SJCRH30 (cell line): Measurements from ENCODE around the gene CADM2. TPM values are rescaled to one million over a fixed set of nuclear protein-coding genes. Genes with fewer than 3 reads are reported as not detected.
A peak's percentile ranks its signal among the peaks of the same experiment; 100 is the strongest.

Source experiments
- DNase-seq, 2 experiments: peaks; one replicate each; pipeline ENCODE4 v3.0.0-alpha.2; 2015 to 2020
- H3K27ac ChIP-seq: fragments of 250-450 bp; sonication (Bioruptor Pico); 2 replicates; pipeline ENCODE4 v1.5.1; 2020; ENCODE audit warnings: mild to moderate bottlenecking, moderate library complexity
- H3K27me3 ChIP-seq: fragments of 250-450 bp; sonication (Bioruptor Pico); 2 replicates; pipeline ENCODE4 v1.5.1; 2020; ENCODE audit warnings: mild to moderate bottlenecking, moderate library complexity
- H3K36me3 ChIP-seq: fragments of 250-450 bp; sonication (Bioruptor Pico); 2 replicates; pipeline ENCODE4 v1.5.1; 2020; ENCODE audit warnings: mild to moderate bottlenecking, moderate library complexity
- H3K4me1 ChIP-seq: fragments of 250-450 bp; sonication (Bioruptor Pico); 2 replicates; pipeline ENCODE4 v1.5.1; 2020; ENCODE audit warnings: mild to moderate bottlenecking, moderate library complexity
- H3K4me3 ChIP-seq: fragments of 250-450 bp; sonication (Bioruptor Pico); 2 replicates; pipeline ENCODE4 v1.5.1; 2020; ENCODE audit warnings: mild to moderate bottlenecking, moderate library complexity
- H3K9me3 ChIP-seq: fragments of 250-450 bp; sonication (Bioruptor Pico); replicated peaks from 2 replicates; pipeline ENCODE4 v1.5.1; 2020; ENCODE audit warnings: mild to moderate bottlenecking, moderate library complexity
- total RNA-seq: library from RNA; depleted of rRNA; stranded (reverse); fragments of >200 nt; shearing (Covaris generic); gene quantifications from 2 replicates; pipeline ENCODE4 v1.2.3, GENCODE V29; 2014

Gene CADM2
- total RNA-seq, 1 experiment from 2014 or later: 20.8 TPM

GRCh38 chr3:85710490-85710889 lies 751.7 kb downstream of the CADM2 start:
- DNase-seq: no peak
- H3K36me3 ChIP-seq: no peaks in the 10 kb centered on the region
- H3K27me3 ChIP-seq: no peaks in the 10 kb centered on the region
- H3K9me3 ChIP-seq: no peaks in the 10 kb centered on the region
- H3K4me3 ChIP-seq: no peak overlapping the region
- H3K27ac ChIP-seq: no peak overlapping the region
- no peaks in the 10 kb centered on the region for H3K4me1 ChIP-seq

- Histone ChIP-seq H3K36me3 (no peaks in the 10 kb centered on the region), H3K9me3 (no peaks in the 10 kb centered on the region), H3K27ac (no peak overlapping the region), H3K4me1 (no peaks in the 10 kb centered on the region), H3K27me3 (no peaks in the 10 kb centered on the region), H3K4me3 (no peak overlapping the region)
- DNase-seq: no peak
Measured at GRCh38 chr3:85721409-85722145, 762.8 kb downstream of the CADM2 start.

GRCh38 chr3:85725809-85726208 lies 767.0 kb downstream of the CADM2 start:
- Histone ChIP-seq H3K27me3 (no peaks in the 10 kb centered on the region), H3K4me1 (no peaks in the 10 kb centered on the region)

GRCh38 chr3:85726241-85726640 lies 767.5 kb downstream of the CADM2 start:
- no peak for DNase-seq

More at GRCh38 chr3:85725809-85726208, 767.0 kb downstream of the CADM2 start:
- H3K36me3 ChIP-seq: no peaks in the 10 kb centered on the region
- no peak overlapping the region for H3K4me3 ChIP-seq
- no peak overlapping the region for H3K27ac ChIP-seq
- H3K9me3 ChIP-seq: no peaks in the 10 kb centered on the region
- DNase-seq: no peak

GRCh38 chr3:85737846-85738245 lies 779.1 kb downstream of the CADM2 start:
- no peaks in the 10 kb centered on the region for H3K4me1 ChIP-seq
- DNase-seq: no peak
- no peak overlapping the region for H3K27ac ChIP-seq
- no peaks in the 10 kb centered on the region for H3K9me3 ChIP-seq
- H3K27me3 ChIP-seq: no peaks in the 10 kb centered on the region
- no peaks in the 10 kb centered on the region for H3K36me3 ChIP-seq
- no peak overlapping the region for H3K4me3 ChIP-seq

More at GRCh38 chr3:85726241-85726640, 767.5 kb downstream of the CADM2 start:
- Histone ChIP-seq H3K27ac (no peak overlapping the region), H3K27me3 (no peaks in the 10 kb centered on the region), H3K36me3 (no peaks in the 10 kb centered on the region), H3K9me3 (no peaks in the 10 kb centered on the region), H3K4me1 (no peaks in the 10 kb centered on the region), H3K4me3 (no peak overlapping the region)

- Histone ChIP-seq H3K9me3 (no peaks in the 10 kb centered on the region), H3K4me3 (no peak overlapping the region), H3K36me3 (no peaks in the 10 kb centered on the region), H3K27me3 (no peaks in the 10 kb centered on the region), H3K4me1 (no peaks in the 10 kb centered on the region), H3K27ac (no peak overlapping the region)
- DNase-seq: no peak
Measured at GRCh38 chr3:85740561-85740960, 781.8 kb downstream of the CADM2 start.

GRCh38 chr3:85758442-85758841 lies 799.7 kb downstream of the CADM2 start:
- no peaks in the 10 kb centered on the region for H3K27me3 ChIP-seq
- no peak overlapping the region for H3K27ac ChIP-seq
- no peaks in the 10 kb centered on the region for H3K4me1 ChIP-seq
- H3K36me3 ChIP-seq: no peaks in the 10 kb centered on the region
- no peak overlapping the region for H3K4me3 ChIP-seq
- H3K9me3 ChIP-seq: no peaks in the 10 kb centered on the region
- DNase-seq: no peak

- Histone ChIP-seq H3K27ac (no peak overlapping the region), H3K4me1 (no peaks in the 10 kb centered on the region), H3K9me3 (no peaks in the 10 kb centered on the region), H3K27me3 (no peaks in the 10 kb centered on the region), H3K36me3 (no peaks in the 10 kb centered on the region), H3K4me3 (no peak overlapping the region)
- DNase-seq: no peak
Measured at GRCh38 chr3:85760342-85760741, 801.6 kb downstream of the CADM2 start.

- DNase-seq: peak in 1 of 2 experiments; percentile 10
- Histone ChIP-seq H3K36me3 (no peaks in the 10 kb centered on the region), H3K27me3 (no peaks in the 10 kb centered on the region), H3K4me3 (no peak overlapping the region), H3K27ac (no peak overlapping the region), H3K4me1 (no peaks in the 10 kb centered on the region), H3K9me3 (no peaks in the 10 kb centered on the region)
Measured at GRCh38 chr3:85780806-85781205, 822.0 kb downstream of the CADM2 start.

- DNase-seq: no peak
- no peaks in the 10 kb centered on the region for H3K4me1 ChIP-seq
- no peaks in the 10 kb centered on the region for H3K27me3 ChIP-seq
- no peak overlapping the region for H3K27ac ChIP-seq
- no peaks in the 10 kb centered on the region for H3K36me3 ChIP-seq
- H3K4me3 ChIP-seq: no peak overlapping the region
- no peaks in the 10 kb centered on the region for H3K9me3 ChIP-seq
Measured at GRCh38 chr3:85781806-85782205, 823.0 kb downstream of the CADM2 start.

GRCh38 chr3:85783291-85783690 lies 824.5 kb downstream of the CADM2 start:
- Histone ChIP-seq H3K27me3 (no peaks in the 10 kb centered on the region), H3K4me3 (no peak overlapping the region), H3K9me3 (no peaks in the 10 kb centered on the region), H3K27ac (no peak overlapping the region), H3K4me1 (no peaks in the 10 kb centered on the region), H3K36me3 (no peaks in the 10 kb centered on the region)
- peak in 1 of 2 experiments; percentile 20 for DNase-seq

GRCh38 chr3:85785766-85786165 lies 827.0 kb downstream of the CADM2 start:
- no peak overlapping the region for H3K4me3 ChIP-seq
- H3K27me3 ChIP-seq: no peaks in the 10 kb centered on the region
- no peaks in the 10 kb centered on the region for H3K9me3 ChIP-seq
- no peak overlapping the region for H3K27ac ChIP-seq
- H3K4me1 ChIP-seq: no peaks in the 10 kb centered on the region
- H3K36me3 ChIP-seq: no peaks in the 10 kb centered on the region
- no peak for DNase-seq

GRCh38 chr3:85790445-85791030 lies 831.7 kb downstream of the CADM2 start:
- Histone ChIP-seq H3K4me1 (no peaks in the 10 kb centered on the region), H3K36me3 (no peaks in the 10 kb centered on the region), H3K27me3 (no peaks in the 10 kb centered on the region), H3K27ac (no peak overlapping the region), H3K4me3 (no peak overlapping the region), H3K9me3 (no peaks in the 10 kb centered on the region)
- DNase-seq: no peak

GRCh38 chr3:85796140-85796539 lies 837.4 kb downstream of the CADM2 start:
- Histone ChIP-seq H3K4me3 (no peak overlapping the region), H3K9me3 (no peaks in the 10 kb centered on the region), H3K36me3 (no peaks in the 10 kb centered on the region), H3K4me1 (no peaks in the 10 kb centered on the region), H3K27ac (no peak overlapping the region), H3K27me3 (no peaks in the 10 kb centered on the region)
- DNase-seq: no peak

GRCh38 chr3:85800676-85801075 lies 841.9 kb downstream of the CADM2 start:
- Histone ChIP-seq H3K4me3 (no peak overlapping the region), H3K36me3 (no peaks in the 10 kb centered on the region), H3K27ac (no peak overlapping the region), H3K27me3 (no peaks in the 10 kb centered on the region), H3K9me3 (no peaks in the 10 kb centered on the region), H3K4me1 (no peaks in the 10 kb centered on the region)
- DNase-seq: no peak

- Histone ChIP-seq H3K4me1 (no peaks in the 10 kb centered on the region), H3K36me3 (no peaks in the 10 kb centered on the region), H3K9me3 (no peaks in the 10 kb centered on the region), H3K27ac (no peak overlapping the region), H3K4me3 (no peak overlapping the region), H3K27me3 (no peaks in the 10 kb centered on the region)
- DNase-seq: peak; percentile 4 to 36
Measured at GRCh38 chr3:85801955-85802354, 843.2 kb downstream of the CADM2 start.
